ENCODE results near the gene CORIN. TPM values are rescaled to one million over a fixed set of nuclear protein-coding genes. Genes with fewer than 3 reads are reported as not detected.
A peak's percentile ranks its signal among the peaks of the same experiment; 100 is the strongest.

Gene CORIN
- total and polyA plus RNA-seq, 5 donors from 2014 or later, result 0.64 TPM; not detected in 4

- Histone ChIP-seq H3K27ac (ENCODE audit: insufficient read depth, low read length, poor library complexity, severe bottlenecking) (no peak overlapping the region), H3K4me3 (ENCODE audit: low read depth, low read length) (no peak overlapping the region), H3K27me3 (ENCODE audit: control insufficient read depth, insufficient read depth, low read length) (peaks cover 10% of the 10 kb centered on the region), H3K36me3 (ENCODE audit: control insufficient read depth, insufficient read depth, low read length) (no peaks in the 10 kb centered on the region), H3K4me1 (ENCODE audit: control insufficient read depth, insufficient read depth, low read length, poor library complexity, severe bottlenecking) (peaks cover 7% of the 10 kb centered on the region), H3K9me3 (ENCODE audit: control insufficient read depth in 2 of 2, low read length in 2 of 2) (no peaks in the 10 kb centered on the region)
- H3K4me3 Mint-ChIP-seq, result no peak overlapping the region
- ATAC-seq (ENCODE audit: low read depth in 2 of 2), result no peak
- H3K36me3 Mint-ChIP-seq, result no peaks in the 10 kb centered on the region
- H3K27ac Mint-ChIP-seq, result no peak overlapping the region
- H3K9me3 Mint-ChIP-seq, result peaks cover 0 to 2% (median 0%) of the 10 kb centered on the region in 7 donors
- peaks cover 17% of the 10 kb centered on the region for H3K27me3 Mint-ChIP-seq
- H3K4me1 Mint-ChIP-seq, result peaks cover 3 to 11% (median 4%) of the 10 kb centered on the region in 4 donors
- DNase-seq, result peak in 1 of 3 donors; percentile 13
Observed at GRCh38 chr4:47831026-47831679, 6.7 kb downstream of the CORIN start.

DNA sequence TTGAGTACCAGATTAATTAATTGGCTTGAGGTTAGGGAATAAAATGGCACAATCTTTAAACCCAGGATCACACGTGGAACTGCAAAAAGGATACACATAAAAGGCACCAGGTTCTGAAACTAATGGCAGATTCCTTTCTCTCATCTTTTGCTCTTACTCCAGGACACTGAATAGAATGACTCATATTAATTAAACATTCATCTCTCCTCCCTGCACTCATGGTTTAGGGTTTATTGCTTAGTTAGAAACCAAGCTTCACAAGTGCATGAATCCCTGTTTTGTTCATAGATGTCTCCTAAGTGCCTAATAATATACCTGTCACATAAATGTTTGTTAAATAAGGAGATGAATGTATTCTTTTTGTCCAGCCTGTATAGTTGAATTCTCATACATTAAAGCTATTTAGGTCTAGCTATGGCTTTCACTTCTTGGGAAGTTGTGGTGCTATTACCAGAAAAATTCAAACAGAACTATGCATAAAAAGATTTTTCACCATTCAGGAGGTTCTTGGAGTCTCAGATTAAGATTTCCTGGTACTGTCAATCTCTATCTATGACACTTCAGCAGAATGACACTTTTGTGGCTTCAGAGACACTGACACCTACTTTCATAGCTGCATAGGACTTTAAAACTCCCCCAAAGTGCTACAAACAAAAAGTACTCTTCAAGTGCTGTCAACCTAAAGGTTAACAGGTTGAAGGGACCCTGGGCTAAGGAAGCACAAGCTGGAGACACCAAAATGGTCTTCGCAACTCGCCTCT, 7.4 kb downstream of the CORIN start:
- Mint-ChIP-seq H3K27ac (no peak overlapping the region), H3K4me3 (no peak overlapping the region), H3K36me3 (no peaks in the 10 kb centered on the region), H3K27me3 (peaks cover 10% of the 10 kb centered on the region), H3K9me3 (peaks cover 0 to 2% (median 0%) of the 10 kb centered on the region in 7 donors), H3K4me1 (peaks cover 0 to 4% (median 0%) of the 10 kb centered on the region in 4 donors)
- ATAC-seq (ENCODE audit: low read depth in 2 of 2) (no peak), DNase-seq (peak in 1 of 3 donors; percentile 32)
- Histone ChIP-seq H3K27ac (ENCODE audit: insufficient read depth, low read length, poor library complexity, severe bottlenecking) (no peak overlapping the region), H3K4me1 (ENCODE audit: control insufficient read depth, insufficient read depth, low read length, poor library complexity, severe bottlenecking) (peaks cover under 1% of the 10 kb centered on the region), H3K9me3 (ENCODE audit: control insufficient read depth in 2 of 2, low read length in 2 of 2) (no peaks in the 10 kb centered on the region), H3K4me3 (ENCODE audit: low read depth, low read length) (no peak overlapping the region), H3K36me3 (ENCODE audit: control insufficient read depth, insufficient read depth, low read length) (no peaks in the 10 kb centered on the region), H3K27me3 (ENCODE audit: control insufficient read depth, insufficient read depth, low read length) (peaks cover 5% of the 10 kb centered on the region)

DNA sequence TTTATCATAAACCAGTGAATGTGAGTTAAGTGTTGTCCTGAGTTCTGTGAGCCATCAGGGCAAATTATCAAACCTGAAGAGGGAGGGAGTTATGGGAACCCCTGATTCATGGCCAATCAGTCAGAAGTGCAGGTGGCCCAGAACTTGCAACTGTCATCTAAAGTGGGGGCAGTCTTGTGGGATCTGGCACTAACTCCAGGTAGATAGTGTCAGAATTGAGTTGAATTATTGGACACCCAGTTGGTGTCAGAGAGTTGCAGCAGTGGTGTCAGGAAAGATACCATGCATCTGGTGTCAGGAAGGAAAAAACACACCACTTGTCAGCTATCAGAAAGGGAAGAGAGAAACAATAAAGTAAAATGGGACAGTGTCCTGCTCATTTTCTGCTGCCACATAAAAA, 8.4 kb downstream of the CORIN start:
- no peak overlapping the region for H3K4me3 Mint-ChIP-seq
- peaks cover 0 to 4% (median 0%) of the 10 kb centered on the region in 4 donors for H3K4me1 Mint-ChIP-seq
- H3K36me3 Mint-ChIP-seq, result no peaks in the 10 kb centered on the region
- Histone ChIP-seq H3K27ac (ENCODE audit: insufficient read depth, low read length, poor library complexity, severe bottlenecking) (no peak overlapping the region), H3K9me3 (ENCODE audit: control insufficient read depth in 2 of 2, low read length in 2 of 2) (no peaks in the 10 kb centered on the region), H3K36me3 (ENCODE audit: control insufficient read depth, insufficient read depth, low read length) (no peaks in the 10 kb centered on the region), H3K4me3 (ENCODE audit: low read depth, low read length) (no peak overlapping the region), H3K4me1 (ENCODE audit: control insufficient read depth, insufficient read depth, low read length, poor library complexity, severe bottlenecking) (no peaks in the 10 kb centered on the region), H3K27me3 (ENCODE audit: control insufficient read depth, insufficient read depth, low read length) (peaks cover 5% of the 10 kb centered on the region)
- DNase-seq (no peak), ATAC-seq (ENCODE audit: low read depth in 2 of 2) (no peak)
- peaks cover 10% of the 10 kb centered on the region for H3K27me3 Mint-ChIP-seq
- H3K9me3 Mint-ChIP-seq, result peaks cover 0 to 2% (median 0%) of the 10 kb centered on the region in 7 donors
- H3K27ac Mint-ChIP-seq, result no peak overlapping the region

- Histone ChIP-seq H3K36me3 (ENCODE audit: control insufficient read depth, insufficient read depth, low read length) (no peaks in the 10 kb centered on the region), H3K27me3 (ENCODE audit: control insufficient read depth, insufficient read depth, low read length) (peaks cover 5% of the 10 kb centered on the region), H3K9me3 (ENCODE audit: control insufficient read depth in 2 of 2, low read length in 2 of 2) (no peaks in the 10 kb centered on the region), H3K4me3 (ENCODE audit: low read depth, low read length) (no peak overlapping the region), H3K4me1 (ENCODE audit: control insufficient read depth, insufficient read depth, low read length, poor library complexity, severe bottlenecking) (no peaks in the 10 kb centered on the region), H3K27ac (ENCODE audit: insufficient read depth, low read length, poor library complexity, severe bottlenecking) (no peak overlapping the region)
- Mint-ChIP-seq H3K9me3 (peaks cover 0 to 2% (median 0%) of the 10 kb centered on the region in 7 donors), H3K4me1 (peaks cover 0 to 4% (median 0%) of the 10 kb centered on the region in 4 donors), H3K36me3 (no peaks in the 10 kb centered on the region), H3K27ac (peak overlapping the region in 1 of 3 donors; percentile 17), H3K4me3 (no peak overlapping the region), H3K27me3 (peaks cover 5% of the 10 kb centered on the region)
- DNase-seq, result peak in 1 of 3 donors; percentile 11
- no peak for ATAC-seq (ENCODE audit: low read depth in 2 of 2)
Observed at GRCh38 chr4:47827343-47828047, 10.4 kb downstream of the CORIN start.

DNA sequence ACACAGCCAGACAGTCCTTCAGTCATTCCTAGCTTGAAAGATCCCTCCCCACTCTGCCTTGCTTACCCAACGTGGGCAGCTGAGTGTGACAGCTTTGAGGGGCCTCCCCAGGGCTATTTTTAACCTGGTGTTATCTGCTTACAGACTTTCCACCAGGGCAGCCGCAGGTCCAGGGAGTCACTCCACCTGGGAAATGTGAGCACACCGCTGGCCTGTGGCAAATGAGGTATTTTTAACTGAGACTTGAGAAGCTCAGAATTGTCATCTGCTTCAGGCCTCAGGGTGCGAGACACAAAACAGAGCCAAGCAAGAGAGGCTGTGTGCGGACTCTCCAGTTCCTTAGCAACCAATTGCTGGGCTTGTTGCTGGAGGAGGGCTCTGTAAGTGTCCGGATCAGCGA, 13.0 kb downstream of the CORIN start:
- H3K4me3 ChIP-seq (ENCODE audit: low read depth, low read length), result no peak overlapping the region
- no peaks in the 10 kb centered on the region for H3K36me3 Mint-ChIP-seq
- H3K9me3 ChIP-seq (ENCODE audit: control insufficient read depth in 2 of 2, low read length in 2 of 2), result no peaks in the 10 kb centered on the region
- H3K9me3 Mint-ChIP-seq, result no peaks in the 10 kb centered on the region
- H3K27me3 Mint-ChIP-seq, result peaks cover 5% of the 10 kb centered on the region
- H3K36me3 ChIP-seq (ENCODE audit: control insufficient read depth, insufficient read depth, low read length), result no peaks in the 10 kb centered on the region
- no peak overlapping the region for H3K27ac ChIP-seq (ENCODE audit: insufficient read depth, low read length, poor library complexity, severe bottlenecking)
- DNase-seq (no peak), ATAC-seq (ENCODE audit: low read depth in 2 of 2) (no peak)
- H3K27me3 ChIP-seq (ENCODE audit: control insufficient read depth, insufficient read depth, low read length), result peaks cover 1% of the 10 kb centered on the region
- H3K4me1 ChIP-seq (ENCODE audit: control insufficient read depth, insufficient read depth, low read length, poor library complexity, severe bottlenecking), result no peaks in the 10 kb centered on the region
- H3K4me3 Mint-ChIP-seq, result no peak overlapping the region
- no peak overlapping the region for H3K27ac Mint-ChIP-seq
- H3K4me1 Mint-ChIP-seq, result peaks cover 0 to 4% (median 0%) of the 10 kb centered on the region in 4 donors

GRCh38 chr4:47819178-47819577, 18.7 kb downstream of the CORIN start:
- DNase-seq, result peak in 1 of 3 donors; percentile 21
- Histone ChIP-seq H3K27me3 (ENCODE audit: control insufficient read depth, insufficient read depth, low read length) (peaks cover 18% of the 10 kb centered on the region), H3K9me3 (ENCODE audit: control insufficient read depth in 2 of 2, low read length in 2 of 2) (no peaks in the 10 kb centered on the region), H3K36me3 (ENCODE audit: control insufficient read depth, insufficient read depth, low read length) (no peaks in the 10 kb centered on the region), H3K4me1 (ENCODE audit: control insufficient read depth, insufficient read depth, low read length, poor library complexity, severe bottlenecking) (no peaks in the 10 kb centered on the region), H3K4me3 (ENCODE audit: low read depth, low read length) (no peak overlapping the region), H3K27ac (ENCODE audit: insufficient read depth, low read length, poor library complexity, severe bottlenecking) (no peak overlapping the region)
- ATAC-seq (ENCODE audit: low read depth in 2 of 2), result no peak
- no peaks in the 10 kb centered on the region for H3K36me3 Mint-ChIP-seq
- H3K27ac Mint-ChIP-seq, result no peak overlapping the region
- no peak overlapping the region for H3K4me3 Mint-ChIP-seq
- H3K27me3 Mint-ChIP-seq, result peaks cover 12% of the 10 kb centered on the region
- peaks cover 0 to 2% (median 0%) of the 10 kb centered on the region in 7 donors for H3K9me3 Mint-ChIP-seq
- H3K4me1 Mint-ChIP-seq, result no peaks in the 10 kb centered on the region

GRCh38 chr4:47817275-47817674, 20.6 kb downstream of the CORIN start:
- Mint-ChIP-seq H3K36me3 (no peaks in the 10 kb centered on the region), H3K4me1 (no peaks in the 10 kb centered on the region), H3K9me3 (peaks cover 0 to 2% (median 0%) of the 10 kb centered on the region in 7 donors), H3K4me3 (no peak overlapping the region), H3K27ac (no peak overlapping the region), H3K27me3 (peaks cover 10% of the 10 kb centered on the region)
- Histone ChIP-seq H3K27me3 (ENCODE audit: control insufficient read depth, insufficient read depth, low read length) (peaks cover 23% of the 10 kb centered on the region), H3K9me3 (ENCODE audit: control insufficient read depth in 2 of 2, low read length in 2 of 2) (no peaks in the 10 kb centered on the region), H3K36me3 (ENCODE audit: control insufficient read depth, insufficient read depth, low read length) (no peaks in the 10 kb centered on the region), H3K4me1 (ENCODE audit: control insufficient read depth, insufficient read depth, low read length, poor library complexity, severe bottlenecking) (no peaks in the 10 kb centered on the region), H3K4me3 (ENCODE audit: low read depth, low read length) (no peak overlapping the region), H3K27ac (ENCODE audit: insufficient read depth, low read length, poor library complexity, severe bottlenecking) (no peak overlapping the region)
- DNase-seq (no peak), ATAC-seq (ENCODE audit: low read depth in 2 of 2) (no peak)
